ENCODE data around the gene FOXF2.

FOXF2 gene

GRCh38 chr6:1378065-1379016, 11.0 kb upstream of the FOXF2 start:
- DNase-seq (ENCODE audit: low read depth in 2 of 2): no peak

- DNase-seq (ENCODE audit: low read depth in 2 of 2): no peak
Measured at GRCh38 chr6:1379017-1379787, 10.2 kb upstream of the FOXF2 start.

- no peak for DNase-seq (ENCODE audit: low read depth in 2 of 2)
Measured at GRCh38 chr6:1379788-1380147, 9.6 kb upstream of the FOXF2 start.

- DNase-seq (ENCODE audit: low read depth in 2 of 2): no peak
Measured at GRCh38 chr6:1380625-1381427, 8.6 kb upstream of the FOXF2 start.

GRCh38 chr6:1381481-1382330, 7.7 kb upstream of the FOXF2 start:
- DNase-seq (ENCODE audit: low read depth in 2 of 2): peak; percentile 45 to 62

- DNase-seq (ENCODE audit: low read depth in 2 of 2): no peak
Measured at GRCh38 chr6:1382331-1382882, 7.0 kb upstream of the FOXF2 start.

- DNase-seq (ENCODE audit: low read depth in 2 of 2): no peak
Measured at GRCh38 chr6:1382883-1383728, 6.3 kb upstream of the FOXF2 start.

GRCh38 chr6:1383729-1384548, 5.4 kb upstream of the FOXF2 start:
- no peak for DNase-seq (ENCODE audit: low read depth in 2 of 2)

GRCh38 chr6:1384549-1385128, 4.7 kb upstream of the FOXF2 start:
- no peak for DNase-seq (ENCODE audit: low read depth in 2 of 2)

- DNase-seq (ENCODE audit: low read depth in 2 of 2): no peak
Measured at GRCh38 chr6:1385129-1386037, 4.0 kb upstream of the FOXF2 start.

GRCh38 chr6:1386038-1386709, 3.2 kb upstream of the FOXF2 start:
- DNase-seq (ENCODE audit: low read depth in 2 of 2): no peak

GRCh38 chr6:1387538-1387875, 1.9 kb upstream of the FOXF2 start:
- no peak for DNase-seq (ENCODE audit: low read depth in 2 of 2)

- DNase-seq (ENCODE audit: low read depth in 2 of 2): no peak
Measured at GRCh38 chr6:1387876-1388629, 1.3 kb upstream of the FOXF2 start.

GRCh38 chr6:1388630-1389368, 577 bp upstream of the FOXF2 start:
- DNase-seq (ENCODE audit: low read depth in 2 of 2): no peak

GRCh38 chr6:1390133-1390945, 963 bp downstream of the FOXF2 start:
- no peak for DNase-seq (ENCODE audit: low read depth in 2 of 2)
